GM12801 (cell line): Measurements from ENCODE around the gene PAM.

Source experiments
- TF ChIP-seq, protein P1 (sequence below): IDR thresholded peaks from one replicate; pipeline ENCODE4 v1.5.1; 2011; ENCODE audit warnings: control low read depth; ENCODE audit not compliant: insufficient read length; ENCODE audit errors: extremely low read depth

PAM gene

GRCh38 chr5:102988459-102988858, 233.4 kb downstream of the PAM start:
- TF ChIP-seq, protein P1, sequence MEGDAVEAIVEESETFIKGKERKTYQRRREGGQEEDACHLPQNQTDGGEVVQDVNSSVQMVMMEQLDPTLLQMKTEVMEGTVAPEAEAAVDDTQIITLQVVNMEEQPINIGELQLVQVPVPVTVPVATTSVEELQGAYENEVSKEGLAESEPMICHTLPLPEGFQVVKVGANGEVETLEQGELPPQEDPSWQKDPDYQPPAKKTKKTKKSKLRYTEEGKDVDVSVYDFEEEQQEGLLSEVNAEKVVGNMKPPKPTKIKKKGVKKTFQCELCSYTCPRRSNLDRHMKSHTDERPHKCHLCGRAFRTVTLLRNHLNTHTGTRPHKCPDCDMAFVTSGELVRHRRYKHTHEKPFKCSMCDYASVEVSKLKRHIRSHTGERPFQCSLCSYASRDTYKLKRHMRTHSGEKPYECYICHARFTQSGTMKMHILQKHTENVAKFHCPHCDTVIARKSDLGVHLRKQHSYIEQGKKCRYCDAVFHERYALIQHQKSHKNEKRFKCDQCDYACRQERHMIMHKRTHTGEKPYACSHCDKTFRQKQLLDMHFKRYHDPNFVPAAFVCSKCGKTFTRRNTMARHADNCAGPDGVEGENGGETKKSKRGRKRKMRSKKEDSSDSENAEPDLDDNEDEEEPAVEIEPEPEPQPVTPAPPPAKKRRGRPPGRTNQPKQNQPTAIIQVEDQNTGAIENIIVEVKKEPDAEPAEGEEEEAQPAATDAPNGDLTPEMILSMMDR, result no peak

DNA sequence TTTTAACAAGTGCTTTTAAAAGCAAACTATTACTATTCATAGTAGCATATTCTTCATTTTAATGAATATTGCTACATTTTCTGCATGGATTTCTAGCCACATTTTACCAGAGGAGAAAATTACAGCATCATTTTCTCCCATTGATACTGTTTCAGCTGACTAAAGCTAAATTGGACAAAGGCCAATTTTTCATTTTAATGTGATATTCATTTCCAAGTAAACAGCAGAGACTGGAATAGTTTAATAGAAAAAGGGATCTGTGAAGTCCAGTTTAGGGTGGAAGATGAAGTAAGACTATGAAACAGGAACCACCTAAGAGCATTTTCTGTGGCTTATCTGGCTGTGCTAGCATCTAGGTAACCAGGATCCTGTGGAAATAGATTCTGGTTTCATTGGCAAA, 236.7 kb downstream of the PAM start:
- TF ChIP-seq, protein P1, result no peak

DNA sequence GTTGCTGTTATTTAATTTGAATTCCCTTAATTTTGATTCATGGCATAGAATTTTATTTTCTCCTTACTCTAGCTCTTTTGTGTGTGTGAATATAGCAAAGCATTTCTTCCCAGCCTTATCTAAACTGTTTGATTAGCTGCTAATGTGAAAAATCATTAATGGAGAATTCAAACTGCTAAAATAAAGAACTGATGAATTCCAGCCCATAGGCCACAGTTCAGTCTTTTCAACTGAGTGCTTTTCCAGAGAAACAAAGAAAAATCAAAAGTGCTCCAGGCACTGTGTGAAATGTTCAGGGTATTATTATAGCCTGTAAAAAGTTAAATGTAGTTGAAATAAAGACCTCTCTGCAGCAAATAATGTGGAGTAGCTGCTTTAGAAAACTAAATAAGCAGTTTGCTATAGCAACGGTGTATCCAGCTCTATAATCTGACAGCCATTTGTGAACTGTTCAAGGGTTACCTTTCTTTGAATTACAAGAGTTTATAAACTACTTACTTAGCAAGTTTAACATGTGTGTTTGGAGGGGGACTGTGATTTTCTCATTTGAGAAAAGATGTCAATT, 241.0 kb downstream of the PAM start:
- TF ChIP-seq, protein P1, result no peak

DNA sequence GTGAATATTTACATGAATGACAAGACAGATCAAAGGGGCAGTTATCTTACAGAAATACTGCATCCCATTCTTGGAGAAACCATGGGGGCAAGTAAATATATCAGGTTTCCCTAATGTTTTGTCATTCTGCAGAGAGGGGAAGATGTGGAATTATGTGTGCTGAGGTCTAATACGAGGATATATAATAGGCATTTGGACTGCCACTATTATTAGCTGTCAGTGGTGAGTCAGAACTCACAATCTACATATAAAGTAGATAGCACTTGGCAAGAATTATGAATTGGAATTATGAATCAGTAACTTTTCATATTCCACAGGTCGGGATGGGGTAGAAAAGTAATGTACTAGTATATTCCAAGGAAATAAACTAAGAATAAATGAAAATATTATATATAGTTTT, 243.1 kb downstream of the PAM start:
- TF ChIP-seq, protein P1, result no peak

DNA sequence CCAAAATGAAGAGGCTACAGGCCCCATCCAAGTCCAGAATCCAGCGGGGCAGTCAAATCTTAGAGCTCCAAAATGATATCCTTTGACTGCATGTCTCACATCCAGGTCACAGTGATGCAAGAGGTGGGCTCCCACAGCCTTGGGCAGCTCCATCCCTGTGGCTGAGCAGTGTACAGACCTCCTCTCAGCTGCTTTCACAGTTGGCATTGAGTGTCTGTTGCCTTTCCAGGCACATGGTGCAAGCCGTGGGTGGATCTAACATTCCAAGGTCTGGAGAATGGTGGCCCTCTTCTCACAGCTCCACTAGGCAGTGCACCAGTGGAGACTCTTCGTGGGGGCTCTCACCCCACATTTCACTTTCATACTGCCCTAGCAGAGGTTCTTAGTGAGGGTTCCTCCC, 244.1 kb downstream of the PAM start:
- TF ChIP-seq, protein P1, result no peak

DNA sequence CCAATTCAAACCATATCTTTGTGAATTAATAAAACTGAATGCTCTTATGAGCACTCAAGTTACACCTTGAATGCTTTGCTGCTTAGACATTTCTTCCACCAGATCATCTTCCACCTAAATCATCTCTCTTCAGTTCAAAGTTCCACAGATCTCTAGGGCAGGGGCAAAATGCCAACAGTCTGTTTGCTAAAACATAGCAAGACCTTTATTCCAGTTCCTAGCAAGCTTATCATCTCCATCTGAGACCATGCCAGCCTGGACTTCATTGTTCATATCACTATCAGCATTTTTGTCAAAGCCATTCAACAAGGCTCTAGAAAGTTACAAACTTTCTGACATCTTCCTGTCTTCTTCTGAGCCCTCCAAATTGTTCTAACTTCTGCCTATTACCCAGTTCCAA, 245.0 kb downstream of the PAM start:
- TF ChIP-seq, protein P1, result no peak

- TF ChIP-seq, protein P1, result no peak
Observed at GRCh38 chr5:103003872-103004271, 248.8 kb downstream of the PAM start.
